HG03103 (cell line): Measurements from ENCODE around the gene SMCO3.

ENCODE experiments used
- ATAC-seq: cut with Tn5 transposase; IDR thresholded peaks from one replicate; pipeline ENCODE4 v1.9.1; 2021; ENCODE audit warnings: low read depth; ENCODE audit not compliant: unreplicated experiment

SMCO3 gene

DNA sequence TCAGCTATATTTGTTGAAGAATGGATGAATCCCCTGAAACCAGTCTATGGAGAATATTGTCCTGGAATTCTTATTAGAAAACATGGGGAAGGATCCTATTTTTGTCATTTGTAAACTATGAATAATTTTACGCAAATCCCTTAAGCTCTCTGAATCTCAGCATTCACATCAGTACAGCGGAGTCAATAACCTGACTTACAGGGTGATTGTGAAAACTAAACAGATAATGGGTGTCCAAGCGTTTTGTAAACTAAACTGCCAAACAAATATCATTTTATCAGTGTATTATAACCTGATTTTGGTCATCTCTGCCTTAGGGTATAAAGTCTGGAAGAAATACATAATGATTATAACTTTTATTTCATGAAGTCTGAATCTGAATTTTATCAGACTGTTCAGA lies 19.4 kb upstream of the SMCO3 start:
- no peak for ATAC-seq

DNA sequence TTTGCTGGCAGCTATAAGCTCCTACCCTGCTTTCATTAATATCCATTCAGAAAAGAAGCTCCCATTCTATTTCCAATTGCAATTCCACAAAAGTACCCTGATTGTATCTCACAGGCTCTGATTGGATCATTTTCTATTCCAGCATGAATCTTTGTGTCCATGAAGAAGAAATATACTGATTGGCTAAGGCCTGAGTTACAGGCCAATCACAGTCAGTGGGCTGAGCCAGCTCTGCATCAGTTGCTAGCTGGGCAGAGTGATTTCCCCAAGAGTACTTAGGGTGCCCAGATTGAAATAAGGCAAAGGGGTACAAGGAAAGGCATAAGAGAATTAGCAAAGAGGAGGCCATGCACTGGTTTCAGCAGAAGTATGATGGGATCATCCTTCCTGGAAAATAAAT lies 14.9 kb upstream of the SMCO3 start:
- peak; percentile 73 for ATAC-seq

DNA sequence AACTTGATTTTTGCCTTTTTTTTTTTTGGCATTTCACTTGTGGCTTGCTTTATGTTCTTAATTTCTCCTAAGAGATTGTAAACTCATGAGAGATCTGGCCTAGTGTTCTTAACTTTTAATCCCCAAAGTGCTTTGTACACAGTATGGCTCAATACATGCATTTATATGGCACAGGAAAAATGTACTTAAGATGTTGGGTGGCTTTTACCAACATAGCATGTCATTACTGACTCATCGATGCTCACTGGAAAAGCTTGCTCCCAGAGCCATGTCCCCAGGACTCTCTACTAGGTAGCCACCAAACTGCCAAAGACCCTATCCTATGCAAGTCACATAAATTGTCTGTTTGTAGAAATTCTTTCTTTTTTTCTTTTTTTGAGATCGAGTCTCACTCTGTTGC lies 13.1 kb upstream of the SMCO3 start:
- ATAC-seq, result no peak

DNA sequence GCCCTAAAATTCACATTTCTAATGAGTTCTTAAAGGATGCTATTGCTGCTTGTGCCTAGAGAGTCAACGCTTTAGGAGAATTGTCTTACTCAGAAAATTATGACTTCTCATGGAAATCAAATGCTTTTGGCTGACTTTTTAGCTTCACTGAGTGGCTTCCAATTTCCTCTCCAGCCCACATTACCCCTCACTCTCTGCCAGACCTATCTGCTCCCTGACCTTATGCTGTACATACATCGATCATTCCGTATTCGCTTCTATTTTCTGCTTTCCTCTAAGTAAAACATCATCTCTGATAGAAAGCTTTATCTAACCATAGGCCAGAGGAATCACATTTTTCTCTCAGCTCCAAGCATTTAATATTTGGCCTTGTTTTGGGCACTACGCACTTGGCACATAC lies 12.5 kb upstream of the SMCO3 start:
- no peak for ATAC-seq

DNA sequence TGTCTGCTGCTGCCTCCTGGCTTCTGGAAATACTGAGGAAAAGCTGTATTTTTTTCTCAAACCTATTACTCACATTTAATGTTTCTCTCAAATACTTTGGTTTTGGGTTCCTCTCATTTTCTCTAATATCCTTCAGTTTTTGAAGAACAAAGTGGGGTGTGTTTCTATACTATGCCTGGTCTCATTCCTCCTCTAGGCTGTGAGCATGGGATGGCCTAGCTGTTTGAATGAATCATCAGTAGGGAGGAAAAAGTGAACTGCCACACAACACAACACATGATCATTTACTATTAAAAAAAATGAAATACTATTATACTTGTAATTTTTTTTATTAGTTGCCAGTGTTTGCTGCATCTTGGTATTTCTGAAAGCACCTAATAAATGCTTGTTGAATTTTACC lies 11.3 kb upstream of the SMCO3 start:
- no peak for ATAC-seq

DNA sequence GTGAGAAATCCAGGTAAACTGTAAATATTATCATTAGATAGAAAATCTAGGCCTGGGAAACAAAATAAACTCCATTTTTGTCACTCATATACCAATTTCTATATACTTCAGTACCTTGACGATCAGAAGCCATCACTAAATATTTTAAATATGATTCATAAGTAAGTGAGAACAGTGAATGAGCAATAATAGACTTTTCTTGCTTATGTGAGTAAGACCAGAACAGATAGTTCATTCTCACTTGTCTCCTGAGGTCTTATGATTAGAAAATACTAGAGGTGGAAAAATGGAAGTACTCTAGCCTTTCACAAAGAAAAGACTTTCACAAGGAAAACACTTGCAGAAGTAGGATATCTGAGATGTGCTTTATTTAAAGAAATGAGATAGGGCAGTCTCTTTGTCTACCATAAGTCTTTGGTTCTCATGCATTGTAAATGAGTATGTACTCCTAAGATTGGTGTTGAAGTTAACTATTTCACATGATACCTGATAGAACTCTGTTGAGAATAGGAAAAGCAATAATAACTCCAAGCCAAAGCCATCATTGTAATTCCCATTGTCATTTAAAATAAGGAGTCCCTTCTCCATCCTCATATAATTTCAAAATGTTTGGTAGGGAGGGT lies 10.1 kb upstream of the SMCO3 start:
- ATAC-seq, result no peak

DNA sequence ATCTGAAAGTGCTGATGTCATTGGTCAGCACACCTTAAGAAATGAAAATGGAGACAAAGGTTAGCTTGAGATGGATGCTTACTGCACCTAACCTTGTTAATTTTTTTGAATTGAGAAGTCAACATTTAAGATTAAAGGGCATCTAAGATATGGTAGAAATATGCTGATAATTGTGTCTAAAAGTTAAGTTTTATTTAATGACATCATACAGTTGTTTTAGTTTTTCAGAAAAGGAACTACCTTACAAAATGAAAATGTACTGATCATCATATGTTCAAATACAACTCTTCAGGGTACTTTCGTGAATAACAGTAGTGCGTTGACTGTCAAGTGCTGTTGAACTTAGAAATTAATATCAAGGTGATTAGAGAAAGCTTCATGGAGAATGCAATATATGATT lies 2.5 kb downstream of the SMCO3 start:
- no peak for ATAC-seq

DNA sequence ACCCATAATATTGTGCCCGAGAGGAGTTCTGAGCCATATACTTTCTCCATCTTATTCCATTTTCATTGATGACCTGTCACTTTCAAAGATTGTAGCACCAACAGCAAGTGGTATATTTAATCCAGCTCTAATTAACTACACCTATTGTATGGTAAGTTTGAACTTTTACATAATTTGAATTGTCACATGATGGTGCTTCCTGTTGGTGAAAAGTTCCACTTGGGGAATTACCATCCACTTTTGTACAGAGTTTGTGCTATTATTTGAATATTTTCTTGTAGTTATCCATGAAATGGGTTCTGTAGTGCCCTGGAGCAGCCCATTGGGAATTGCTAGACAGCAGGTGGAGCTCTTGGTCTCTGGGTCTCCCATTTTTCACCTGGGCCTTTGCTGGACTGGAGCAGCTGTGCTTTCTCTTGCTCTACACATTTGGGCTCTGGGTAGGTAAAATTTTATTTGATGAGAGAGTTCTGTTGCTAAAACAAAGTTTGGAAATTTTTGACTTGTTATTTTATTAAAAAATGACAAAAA lies 3.0 kb downstream of the SMCO3 start:
- ATAC-seq, result no peak

DNA sequence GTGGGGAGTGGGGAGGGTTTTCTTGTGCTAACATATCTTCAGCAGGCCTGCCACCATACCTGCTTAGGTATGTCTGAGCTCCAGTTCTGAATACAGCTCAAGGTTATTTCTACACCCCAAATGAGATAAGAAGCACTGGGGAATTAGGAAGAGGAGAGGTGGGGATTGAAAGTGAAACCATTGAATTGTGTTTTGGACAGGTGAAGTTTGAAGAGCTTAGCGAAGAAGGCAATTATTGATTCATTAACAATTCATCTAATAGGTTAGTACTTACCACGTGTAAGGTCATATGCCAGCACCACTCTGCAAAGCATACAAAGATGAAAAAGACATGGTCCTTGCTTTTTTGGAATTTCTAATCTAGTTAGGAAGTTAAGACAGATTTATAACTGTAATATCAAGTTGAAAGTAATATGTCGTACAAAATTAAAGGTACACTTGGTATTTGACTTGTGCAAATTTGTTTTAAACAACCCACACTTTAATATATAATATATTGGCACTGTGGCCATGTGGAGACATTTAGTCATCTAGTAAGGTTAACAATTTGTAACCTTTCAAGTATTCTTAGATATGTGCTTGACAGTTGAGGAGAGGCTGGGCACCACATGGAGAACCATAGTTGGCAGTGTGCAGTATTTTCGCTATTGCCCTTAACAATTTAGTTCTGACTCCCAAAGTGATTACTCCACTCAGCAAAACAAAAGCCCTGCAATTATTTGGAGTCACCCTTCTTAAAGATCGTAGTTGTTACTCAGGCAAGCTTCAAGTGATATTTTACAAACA lies 3.6 kb downstream of the SMCO3 start:
- no peak for ATAC-seq

DNA sequence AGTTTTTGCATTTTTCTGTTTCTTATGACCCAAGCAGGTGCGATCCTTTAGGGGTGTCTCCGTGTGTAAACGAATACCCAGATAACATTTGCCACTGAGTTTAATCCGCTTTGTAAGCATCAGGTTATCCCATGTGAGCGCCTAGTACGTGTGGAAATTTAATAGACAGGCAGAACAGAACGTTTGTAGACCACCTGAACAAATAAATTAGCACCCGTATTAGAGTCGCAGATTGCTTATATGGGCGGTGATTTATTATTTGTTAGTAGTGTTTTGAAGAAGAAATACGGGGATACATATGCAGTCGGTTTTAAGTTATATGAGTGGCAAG lies 10.2 kb downstream of the SMCO3 start:
- peak; percentile 13 for ATAC-seq

DNA sequence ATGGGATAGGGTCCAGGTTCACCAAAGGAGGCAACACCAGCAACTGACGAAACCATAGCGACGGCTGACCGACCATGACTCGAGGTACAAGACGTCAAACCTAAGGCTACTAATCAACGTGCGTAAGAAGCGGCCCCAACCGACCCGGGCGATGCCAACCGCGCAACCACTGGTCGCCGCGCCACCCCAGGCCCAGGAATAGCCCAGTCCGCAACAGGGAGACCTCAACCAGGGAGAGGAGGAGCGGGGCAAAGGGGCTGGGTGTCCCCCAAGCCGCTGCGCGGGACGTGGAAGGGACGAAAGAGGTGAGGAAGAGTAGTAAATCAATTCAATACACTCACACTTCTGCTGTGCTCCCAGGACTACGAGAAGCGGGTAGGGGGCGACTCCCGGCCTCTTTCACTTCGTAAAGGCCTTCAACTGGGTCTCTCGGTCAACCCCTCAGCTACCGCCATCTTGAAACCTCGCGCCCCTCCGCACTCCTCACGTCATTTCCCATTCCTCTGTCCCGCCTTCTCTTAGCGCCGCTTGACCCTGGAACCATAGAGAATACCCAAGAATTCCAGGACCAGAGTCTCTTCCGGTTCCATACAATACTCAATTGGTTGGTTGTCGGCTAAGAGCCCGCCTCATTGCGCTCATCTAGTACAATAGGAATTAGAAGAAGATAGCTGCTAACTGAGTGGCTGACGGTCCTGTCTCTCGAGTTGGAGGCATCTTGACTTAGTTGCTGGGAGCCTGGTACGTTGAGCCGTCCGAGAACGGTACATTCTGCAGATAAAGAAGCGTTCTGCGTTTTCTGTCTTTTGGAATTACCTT lies 10.8 kb downstream of the SMCO3 start, which contains the start of the genes C12orf60 and WBP11:
TSS of gene C12orf60 (plus strand) at position 660 of the 819 bp plus-strand sequence. CDS start 19,266 bp downstream, outside the sequence.
TSS of gene WBP11 (minus strand) at position 468 of the 819 bp plus-strand sequence. CDS start 2,095 bp downstream, outside the sequence.
- peak; percentile 99 for ATAC-seq

DNA sequence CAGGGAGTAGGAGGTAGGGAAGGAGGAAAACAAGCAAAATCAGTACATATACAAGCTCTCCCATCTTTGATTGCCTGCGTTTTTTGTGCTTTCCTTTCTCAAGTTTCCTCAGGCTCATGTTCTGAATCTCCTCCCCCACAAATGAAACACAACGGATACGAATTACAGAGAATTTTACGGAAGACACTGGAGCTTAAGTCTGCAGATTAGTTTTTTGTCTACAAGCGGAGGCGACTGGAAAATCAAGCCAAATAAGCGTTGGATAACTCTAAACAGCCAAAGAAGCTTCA lies 11.3 kb downstream of the SMCO3 start:
- ATAC-seq, result no peak

DNA sequence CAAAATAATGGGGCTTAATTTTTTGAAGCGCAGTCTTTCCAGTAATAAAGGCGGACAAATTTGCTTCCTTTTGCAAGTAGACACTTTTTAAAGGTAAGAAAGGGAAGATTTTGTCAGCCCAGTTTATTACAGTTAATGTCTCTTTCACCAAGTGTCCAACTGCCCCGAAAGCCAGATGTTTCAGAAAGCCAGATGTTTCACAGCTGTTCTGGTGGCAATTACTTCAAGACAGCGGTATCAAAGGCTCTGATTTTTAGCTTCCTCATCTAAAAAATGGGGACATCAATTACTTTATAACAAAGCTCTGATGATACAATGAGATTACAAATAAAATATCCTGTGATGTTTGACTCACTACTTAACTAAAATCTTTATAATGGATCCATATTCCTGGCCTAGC lies 11.7 kb downstream of the SMCO3 start:
- no peak for ATAC-seq

DNA sequence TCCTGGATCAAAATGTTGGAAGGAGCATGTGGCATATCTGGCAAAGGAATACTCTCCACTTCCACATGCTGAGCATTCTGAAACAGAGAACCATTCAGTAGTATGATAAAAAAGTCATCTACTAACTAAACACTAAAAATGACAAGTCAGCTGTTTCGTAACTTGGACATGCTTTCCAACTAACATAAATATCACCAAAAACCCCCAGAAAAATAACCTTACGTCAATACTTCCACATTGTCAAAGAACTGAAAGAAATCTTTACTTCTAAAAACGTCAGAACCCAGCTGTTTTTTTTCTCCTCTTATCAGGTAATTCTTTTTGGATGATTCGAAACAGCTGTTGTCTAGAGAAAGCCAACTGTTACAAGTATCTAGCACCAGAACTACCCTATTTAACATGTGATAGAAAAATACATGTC lies 18.9 kb downstream of the SMCO3 start:
- no peak for ATAC-seq

DNA sequence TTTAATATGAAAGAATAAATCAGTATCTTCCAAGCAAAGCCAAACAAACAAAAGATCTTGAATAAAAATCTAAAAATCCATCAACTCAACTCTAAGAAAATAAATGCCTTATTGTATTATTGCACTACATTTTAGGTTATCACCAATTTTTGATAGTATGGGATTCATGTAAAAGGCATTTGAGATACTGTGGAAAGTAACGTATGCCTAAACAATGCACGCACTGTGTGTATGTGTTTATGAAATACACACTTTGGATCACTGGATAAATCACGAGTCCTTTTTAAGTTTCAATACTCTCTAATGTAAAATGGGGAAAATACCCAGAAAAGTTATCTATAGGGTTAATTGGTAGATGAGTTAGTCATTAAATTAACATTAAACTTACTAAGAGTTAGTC lies 28.4 kb downstream of the SMCO3 start:
- ATAC-seq, result no peak

DNA sequence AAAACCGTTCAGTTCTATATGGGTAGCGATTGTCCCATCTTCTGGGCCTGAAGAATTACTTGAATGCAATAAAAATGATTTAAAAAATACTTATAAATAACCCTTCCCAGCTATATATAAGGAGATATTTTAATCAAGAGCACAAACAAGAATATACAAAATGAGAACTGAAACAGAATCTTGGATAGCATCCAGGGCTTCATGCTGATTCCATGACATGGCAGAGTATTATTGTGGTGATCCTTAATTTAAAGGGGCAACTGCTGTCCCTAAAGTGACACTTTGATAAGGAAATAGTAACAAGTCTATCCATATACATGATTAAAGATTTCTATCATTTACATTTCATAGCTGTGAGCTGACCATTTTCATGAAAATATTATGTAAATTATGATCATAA lies 29.5 kb downstream of the SMCO3 start:
- ATAC-seq, result no peak

DNA sequence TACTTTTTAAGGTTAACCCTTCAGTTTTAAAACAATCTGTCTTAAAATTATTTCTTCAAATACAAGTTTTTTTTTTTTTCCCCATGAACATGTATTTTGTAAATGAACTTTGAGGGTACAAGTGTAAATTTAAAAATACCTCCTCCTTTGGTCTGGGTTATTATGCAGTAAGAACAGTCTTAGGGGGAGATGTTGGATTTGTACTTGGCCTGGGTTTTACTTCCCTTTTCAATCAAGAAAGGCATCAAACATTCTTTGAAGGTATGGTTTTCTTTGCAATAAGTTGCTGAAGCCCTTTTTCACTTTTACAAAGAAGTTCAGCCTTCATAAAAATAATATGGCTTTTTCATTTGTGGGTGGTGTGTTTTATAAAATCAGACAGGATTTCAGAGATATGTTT lies 31.2 kb downstream of the SMCO3 start:
- no peak for ATAC-seq

DNA sequence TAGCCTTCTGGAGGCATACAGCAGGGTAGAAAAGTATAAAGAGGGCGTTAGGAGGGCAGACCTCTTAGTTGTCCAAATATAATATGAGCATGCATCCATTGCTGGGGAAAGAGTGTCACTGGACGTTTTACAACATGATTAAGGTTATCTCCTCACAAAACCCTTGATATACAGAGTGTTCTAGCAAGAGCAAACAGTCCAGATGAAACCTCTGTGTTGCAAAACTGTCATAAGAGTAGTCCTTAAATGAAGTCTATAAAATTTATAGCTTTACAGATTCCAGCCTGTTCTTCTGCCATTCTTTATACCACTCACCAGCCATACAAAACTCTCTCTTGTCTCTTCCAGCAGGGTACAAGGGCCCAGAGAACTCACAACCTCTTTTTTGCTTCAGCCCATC lies 32.4 kb downstream of the SMCO3 start:
- no peak for ATAC-seq

DNA sequence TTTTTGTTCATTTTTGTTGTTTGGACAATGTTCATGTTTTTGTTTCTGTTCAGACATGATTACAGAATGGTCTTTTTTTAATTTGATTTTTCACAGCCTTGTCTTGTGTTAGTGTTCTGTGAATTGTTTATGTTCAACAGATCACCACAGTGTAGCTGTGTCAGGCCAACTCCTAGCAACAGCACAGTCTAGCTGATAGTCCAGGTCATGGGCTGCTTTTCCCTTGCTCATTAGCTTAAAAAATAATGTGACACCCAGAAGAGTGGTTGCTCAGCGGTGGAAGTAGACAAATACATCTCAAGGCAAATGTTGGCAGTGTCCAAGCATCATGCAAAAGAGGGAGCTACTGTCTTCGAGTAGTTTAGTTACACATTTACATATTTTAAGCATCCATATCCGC lies 33.1 kb downstream of the SMCO3 start:
- no peak for ATAC-seq

DNA sequence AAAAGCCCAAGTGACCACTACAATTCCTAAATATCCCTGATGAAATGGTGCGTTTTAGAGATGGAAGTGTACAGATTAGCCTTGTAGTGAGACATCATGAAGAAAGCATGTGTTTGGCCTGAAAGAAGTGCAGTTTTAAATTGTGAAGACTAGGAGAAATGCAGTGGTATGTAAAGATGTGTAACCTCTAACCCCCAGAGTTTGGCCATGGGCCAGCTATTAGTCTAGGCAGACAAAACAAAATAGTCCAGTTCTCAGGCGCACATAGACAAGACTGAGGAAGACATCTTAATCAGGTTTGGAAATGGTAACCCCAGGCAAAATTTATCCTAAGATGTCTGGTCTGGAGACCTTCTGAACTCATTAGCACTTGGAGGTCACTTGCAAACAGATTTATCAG lies 34.1 kb downstream of the SMCO3 start:
- ATAC-seq, result no peak

DNA sequence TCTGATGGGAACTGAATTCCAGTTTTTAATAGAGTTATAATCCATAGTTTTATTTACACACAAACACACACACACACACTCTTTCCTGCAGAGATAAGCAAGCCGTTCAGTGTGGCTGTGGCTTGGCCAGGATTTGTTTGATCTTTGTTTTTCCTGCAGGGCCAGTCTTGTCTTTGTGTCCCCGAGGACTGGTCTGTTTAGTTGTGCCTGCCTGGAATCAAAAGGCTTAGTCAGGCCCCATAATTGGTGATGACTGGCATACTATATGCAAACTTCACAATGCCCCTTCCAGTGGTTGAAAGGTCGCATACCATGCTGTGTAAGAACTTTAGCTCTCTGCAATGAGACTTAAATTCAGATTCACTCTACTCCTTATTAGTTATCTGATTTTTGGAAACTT lies 36.7 kb downstream of the SMCO3 start:
- ATAC-seq, result no peak
